ENCODE results near the gene FAM98C.

Gene FAM98C

GRCh38 chr19:38453596-38453995, 50.7 kb downstream of the FAM98C start:
- DNase-seq, result no peak

GRCh38 chr19:38455031-38455430, 52.1 kb downstream of the FAM98C start:
- no peak for DNase-seq

- DNase-seq, result no peak
Observed at GRCh38 chr19:38457202-38457601, 54.3 kb downstream of the FAM98C start.

GRCh38 chr19:38457690-38458405, 55.0 kb downstream of the FAM98C start:
- no peak for DNase-seq

Measured in hypothalamus (tissue), 51 donors.